RWPE2 (cell line): ENCODE results near the gene SMIM21.

Experiments
- ATAC-seq: fragments of 200-7000 bp; cut with Tn5 transposase; 3 replicates; pipeline ENCODE4 v1.9.1; 2021; ENCODE audit warnings: low read depth
- DNase-seq: peaks from one replicate; pipeline ENCODE4 v3.0.0-alpha.2; 2020; ENCODE audit warnings: low spot score
- H3K27ac ChIP-seq: fragments of 450-650 bp; 2 replicates; pipeline ENCODE4 v1.5.1; 2017; ENCODE audit warnings: mild to moderate bottlenecking; ENCODE audit not compliant: poor library complexity, severe bottlenecking
- H3K27me3 ChIP-seq: fragments of 250-450 bp; sonication (Bioruptor Pico); 2 replicates; pipeline ENCODE4 v1.5.1; 2021; ENCODE audit warnings: mild to moderate bottlenecking, moderate library complexity; ENCODE audit not compliant: insufficient read depth, poor library complexity, severe bottlenecking
- H3K36me3 ChIP-seq: fragments of 250-450 bp; sonication (Bioruptor Pico); 2 replicates; pipeline ENCODE4 v1.5.1; 2020; ENCODE audit warnings: low read depth, mild to moderate bottlenecking, moderate library complexity
- H3K4me1 ChIP-seq: fragments of 250-450 bp; sonication (Bioruptor Pico); 2 replicates; pipeline ENCODE4 v1.5.1; 2021; ENCODE audit warnings: mild to moderate bottlenecking, moderate library complexity; ENCODE audit not compliant: insufficient read depth, poor library complexity, severe bottlenecking
- H3K4me3 ChIP-seq: fragments of 250-450 bp; sonication (Bioruptor Pico); 2 replicates; pipeline ENCODE4 v1.5.1; 2021; ENCODE audit warnings: mild to moderate bottlenecking, moderate library complexity; ENCODE audit not compliant: severe bottlenecking
- H3K9me3 ChIP-seq: fragments of 250-450 bp; sonication (Bioruptor Pico); 2 replicates; pipeline ENCODE4 v1.5.1; 2021; ENCODE audit warnings: mild to moderate bottlenecking, moderate library complexity; ENCODE audit not compliant: severe bottlenecking
- TF ChIP-seq, protein P1 (sequence below): fragments of 450-650 bp; IDR thresholded peaks from one replicate; pipeline ENCODE4 v1.5.1; 2017; ENCODE audit warnings: mild to moderate bottlenecking, moderate library complexity; ENCODE audit not compliant: poor library complexity, severe bottlenecking

SMIM21 gene

DNA sequence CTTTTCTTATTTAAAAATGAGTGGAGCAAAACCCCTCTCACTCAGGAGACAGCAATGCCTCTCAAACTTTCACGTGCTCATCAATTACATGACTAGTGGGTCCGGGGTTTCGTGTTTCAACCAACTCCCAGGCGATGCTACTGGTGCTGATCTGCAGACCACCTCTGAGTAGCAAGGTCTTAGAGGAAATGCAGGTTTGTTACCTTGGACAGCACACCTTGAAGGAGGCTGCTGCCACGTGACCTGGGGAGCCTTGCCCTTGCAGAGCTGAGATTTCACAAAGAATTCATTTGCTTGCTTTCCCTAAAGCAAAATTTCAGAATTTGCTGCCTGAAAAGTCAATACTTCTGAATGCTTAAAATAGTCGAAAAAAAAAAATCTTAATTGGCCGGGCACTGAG is 32.4 kb downstream of the SMIM21 start:
- TF ChIP-seq, protein P1, sequence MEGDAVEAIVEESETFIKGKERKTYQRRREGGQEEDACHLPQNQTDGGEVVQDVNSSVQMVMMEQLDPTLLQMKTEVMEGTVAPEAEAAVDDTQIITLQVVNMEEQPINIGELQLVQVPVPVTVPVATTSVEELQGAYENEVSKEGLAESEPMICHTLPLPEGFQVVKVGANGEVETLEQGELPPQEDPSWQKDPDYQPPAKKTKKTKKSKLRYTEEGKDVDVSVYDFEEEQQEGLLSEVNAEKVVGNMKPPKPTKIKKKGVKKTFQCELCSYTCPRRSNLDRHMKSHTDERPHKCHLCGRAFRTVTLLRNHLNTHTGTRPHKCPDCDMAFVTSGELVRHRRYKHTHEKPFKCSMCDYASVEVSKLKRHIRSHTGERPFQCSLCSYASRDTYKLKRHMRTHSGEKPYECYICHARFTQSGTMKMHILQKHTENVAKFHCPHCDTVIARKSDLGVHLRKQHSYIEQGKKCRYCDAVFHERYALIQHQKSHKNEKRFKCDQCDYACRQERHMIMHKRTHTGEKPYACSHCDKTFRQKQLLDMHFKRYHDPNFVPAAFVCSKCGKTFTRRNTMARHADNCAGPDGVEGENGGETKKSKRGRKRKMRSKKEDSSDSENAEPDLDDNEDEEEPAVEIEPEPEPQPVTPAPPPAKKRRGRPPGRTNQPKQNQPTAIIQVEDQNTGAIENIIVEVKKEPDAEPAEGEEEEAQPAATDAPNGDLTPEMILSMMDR: no peak
- peaks cover 13% of the 10 kb centered on the region for H3K27me3 ChIP-seq

DNA sequence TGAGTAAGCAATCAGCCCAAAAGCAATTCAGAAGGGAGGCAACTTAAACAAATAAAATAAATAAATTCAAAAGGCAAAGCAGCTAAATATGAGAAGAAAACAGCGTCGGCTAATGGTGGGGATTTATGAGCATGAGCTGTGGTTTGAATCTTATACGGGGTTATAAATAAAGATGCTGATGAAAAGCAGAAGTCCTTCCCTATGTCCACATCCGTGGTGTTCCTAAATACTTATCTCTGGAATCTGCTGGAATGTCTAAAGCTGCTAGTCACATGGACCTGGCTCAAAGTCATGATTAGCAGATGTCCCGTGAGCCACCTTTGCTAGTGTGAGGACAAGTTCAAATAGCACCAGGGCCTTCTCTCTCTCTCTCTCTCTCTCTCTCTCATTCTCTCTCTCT is 33.8 kb downstream of the SMIM21 start:
- Histone ChIP-seq H3K27ac (no peak overlapping the region), H3K9me3 (no peaks in the 10 kb centered on the region)

More for the DNA sequence above, 32.4 kb downstream of the SMIM21 start:
- no peak for DNase-seq
- no peaks in the 10 kb centered on the region for H3K36me3 ChIP-seq
- H3K4me1 ChIP-seq: no peaks in the 10 kb centered on the region
- no peaks in the 10 kb centered on the region for H3K9me3 ChIP-seq
- H3K27ac ChIP-seq: no peak overlapping the region
- H3K4me3 ChIP-seq: no peak overlapping the region
- no peak for ATAC-seq

DNA sequence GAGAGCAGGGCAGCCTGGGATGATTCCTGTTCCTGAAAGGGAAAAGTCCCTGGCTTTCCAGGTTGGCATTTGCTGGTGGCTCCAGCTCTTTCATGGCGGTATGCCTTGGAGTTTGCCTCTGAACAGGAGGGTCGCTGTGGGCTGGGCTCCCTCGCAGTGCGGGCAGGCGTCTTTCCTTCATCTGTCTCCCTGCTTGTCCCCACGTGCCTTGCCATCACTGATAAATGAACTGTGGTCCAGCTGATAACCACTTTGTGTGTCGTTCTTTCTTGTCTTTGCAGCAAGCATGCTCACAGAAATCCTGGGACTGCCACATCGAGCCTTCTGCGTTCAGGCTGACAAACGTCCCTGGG is 35.3 kb downstream of the SMIM21 start:
- TF ChIP-seq, protein P1: no peak
- Histone ChIP-seq H3K36me3 (no peaks in the 10 kb centered on the region), H3K4me1 (no peaks in the 10 kb centered on the region), H3K4me3 (no peak overlapping the region), H3K9me3 (no peaks in the 10 kb centered on the region), H3K27me3 (peaks cover 13% of the 10 kb centered on the region), H3K27ac (no peak overlapping the region)
- no peak for ATAC-seq
- DNase-seq: no peak

More for the DNA sequence above, 33.8 kb downstream of the SMIM21 start:
- Histone ChIP-seq H3K4me3 (no peak overlapping the region), H3K27me3 (peaks cover 13% of the 10 kb centered on the region), H3K36me3 (no peaks in the 10 kb centered on the region), H3K4me1 (no peaks in the 10 kb centered on the region)
- ATAC-seq (no peak), DNase-seq (no peak)
- TF ChIP-seq, protein P1: no peak

DNA sequence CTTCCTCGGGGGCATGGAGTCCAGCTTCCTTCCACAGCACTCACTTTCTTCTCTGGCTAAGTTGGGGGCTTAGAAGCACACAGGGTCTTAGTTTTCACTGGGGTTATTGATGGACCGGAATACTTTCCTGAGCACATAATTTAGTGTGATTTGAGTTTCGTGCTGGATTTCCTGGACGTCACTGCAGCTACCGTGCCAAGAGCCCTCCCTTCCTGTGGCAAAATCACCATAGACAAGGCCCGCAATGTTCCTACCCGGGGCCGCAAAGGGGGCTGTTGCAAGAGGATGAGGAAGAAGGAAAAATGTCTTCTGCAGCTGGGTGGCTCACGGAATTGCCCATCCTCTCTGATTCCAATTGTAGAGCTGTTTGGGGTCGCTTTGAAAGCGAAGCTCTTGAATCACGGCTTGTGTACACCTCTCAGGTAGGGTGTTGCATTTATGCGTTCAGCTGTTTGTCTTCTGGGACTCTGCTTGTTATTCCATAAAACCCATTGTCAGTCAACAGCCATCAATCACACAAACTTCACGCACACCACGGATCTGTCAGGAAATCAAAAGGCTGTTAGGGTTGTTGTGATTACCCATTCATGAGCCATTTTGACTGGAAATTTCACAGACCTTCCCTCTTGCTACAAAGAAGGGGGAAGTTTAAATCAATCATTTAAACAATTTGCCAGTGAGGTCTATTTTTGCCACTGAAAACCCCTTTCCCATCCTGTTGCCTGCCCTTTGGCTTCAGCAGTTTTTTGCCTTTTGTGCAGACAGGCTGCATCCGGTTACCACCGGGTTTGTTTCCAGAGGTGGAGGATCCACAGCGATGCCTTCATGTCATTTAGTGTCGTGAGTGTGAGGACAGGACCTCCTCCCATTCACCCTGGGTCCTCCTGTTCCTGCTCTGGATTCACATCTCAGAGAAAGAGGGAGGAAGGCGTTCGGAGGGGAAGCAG is 36.0 kb downstream of the SMIM21 start:
- DNase-seq: no peak
- ATAC-seq: no peak
- Histone ChIP-seq H3K27ac (no peak overlapping the region), H3K36me3 (no peaks in the 10 kb centered on the region), H3K4me1 (no peaks in the 10 kb centered on the region), H3K27me3 (peaks cover 10% of the 10 kb centered on the region), H3K4me3 (no peak overlapping the region), H3K9me3 (no peaks in the 10 kb centered on the region)
- TF ChIP-seq, protein P1: no peak

DNA sequence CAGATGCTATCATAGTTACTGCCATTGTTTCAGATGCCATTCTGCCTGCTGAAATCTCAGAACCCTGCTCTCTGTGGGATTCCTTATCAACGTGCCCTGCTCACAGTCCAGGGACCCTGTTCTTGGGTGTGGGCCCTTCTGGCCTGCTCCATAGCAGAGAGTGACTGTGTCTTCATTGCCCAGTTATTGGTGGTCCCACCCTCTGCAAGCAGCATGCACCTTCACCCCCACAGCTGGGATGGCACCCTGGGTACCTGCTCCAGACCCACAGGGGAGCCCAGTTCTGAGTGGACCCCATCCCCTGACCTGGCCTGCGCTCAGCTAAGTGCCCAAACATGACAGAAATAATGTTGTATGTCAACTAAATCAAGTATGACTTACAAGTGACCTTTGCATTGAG is 36.6 kb downstream of the SMIM21 start:
- Histone ChIP-seq H3K27me3 (peaks cover 10% of the 10 kb centered on the region), H3K4me3 (no peak overlapping the region), H3K36me3 (no peaks in the 10 kb centered on the region), H3K4me1 (no peaks in the 10 kb centered on the region), H3K27ac (no peak overlapping the region), H3K9me3 (no peaks in the 10 kb centered on the region)
- TF ChIP-seq, protein P1: no peak
- ATAC-seq (no peak), DNase-seq (no peak)
